ENCODE data around the gene TTYH2.

Gene TTYH2

GRCh38 chr17:74194682-74195081 is 18.7 kb upstream of the TTYH2 start:
- no peak for DNase-seq

DNA sequence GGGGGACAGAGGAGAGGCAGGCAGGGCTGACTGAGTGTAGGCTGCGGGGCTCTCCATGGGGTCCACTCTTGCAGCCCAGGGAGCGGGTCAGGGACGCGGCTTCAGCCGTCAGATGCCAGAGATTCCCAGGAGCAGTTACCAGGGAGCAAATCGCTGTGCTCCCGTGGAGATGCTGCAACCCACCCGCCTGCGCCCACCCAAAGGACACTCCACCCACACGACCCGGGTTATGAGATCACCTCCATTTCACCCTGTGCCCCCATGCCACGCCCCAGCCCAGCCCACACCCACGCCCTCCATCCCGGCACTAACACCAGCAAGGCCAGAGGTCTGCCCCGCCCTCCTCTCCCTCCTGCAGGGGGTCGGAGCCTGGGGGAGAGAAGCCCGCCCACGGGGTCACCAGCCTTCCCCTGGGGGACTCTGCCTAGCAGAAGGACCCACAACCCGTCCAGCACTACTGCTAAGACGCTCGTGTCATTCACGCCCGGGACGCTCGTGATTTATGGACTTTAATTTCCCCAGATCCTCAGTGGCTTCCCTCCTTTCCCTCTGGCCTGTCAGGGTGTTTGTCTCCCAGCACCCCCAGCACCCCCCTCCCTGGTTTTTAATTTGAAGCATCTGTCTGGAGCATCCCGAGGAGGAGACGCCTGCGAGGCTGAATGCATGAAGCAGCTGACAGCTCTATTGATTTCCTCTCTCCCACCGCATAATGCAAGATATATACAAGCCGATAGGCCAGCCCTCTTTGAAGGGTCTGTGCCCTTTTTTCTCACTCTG is 16.6 kb upstream of the TTYH2 start:
- DNase-seq: no peak

DNA sequence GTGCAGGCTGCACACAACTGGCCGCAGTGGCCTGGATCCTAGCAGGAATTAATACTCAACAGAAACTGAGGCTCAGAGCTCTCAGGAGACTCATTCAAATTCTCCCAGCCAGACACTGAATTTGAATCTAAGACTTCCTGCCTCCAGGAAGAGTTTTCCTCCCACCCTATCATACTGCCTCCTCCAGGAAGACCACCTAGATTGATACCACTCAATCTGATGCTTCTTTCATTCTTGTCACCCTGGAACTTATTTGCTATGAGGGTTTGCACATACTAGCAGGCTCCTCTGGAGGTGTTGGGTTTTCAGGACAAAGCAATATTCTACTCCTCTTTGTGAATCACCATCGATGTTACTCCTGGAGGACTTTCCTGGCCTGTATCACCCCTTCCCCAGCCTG is 15.6 kb upstream of the TTYH2 start:
- DNase-seq: no peak

GRCh38 chr17:74198694-74199093 is 14.7 kb upstream of the TTYH2 start:
- DNase-seq: no peak

GRCh38 chr17:74199306-74200092 is 13.9 kb upstream of the TTYH2 start:
- peak; percentile 78 for DNase-seq

GRCh38 chr17:74200112-74200511 is 13.3 kb upstream of the TTYH2 start:
- no peak for DNase-seq

DNA sequence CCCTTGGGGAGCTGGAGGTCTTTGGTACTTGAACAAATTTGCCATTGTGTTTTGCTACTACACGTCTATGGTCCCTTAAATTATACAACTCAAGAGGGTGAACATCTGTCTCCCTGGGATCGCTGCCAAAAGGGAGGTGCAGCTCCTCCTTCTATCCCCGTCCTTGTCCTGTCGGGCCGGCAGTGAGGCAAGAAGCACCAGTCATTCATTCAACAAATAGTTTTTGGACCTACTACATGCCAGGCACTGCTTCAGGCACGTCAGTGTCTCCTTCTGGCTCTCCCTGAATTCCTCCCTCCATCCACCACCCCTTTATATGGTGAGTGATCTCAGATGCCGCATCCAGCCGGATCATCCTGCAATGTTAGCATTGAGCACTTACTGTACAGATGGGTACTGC is 12.1 kb upstream of the TTYH2 start:
- DNase-seq: peak; percentile 77

- no peak for DNase-seq
Measured at GRCh38 chr17:74201948-74202347, 11.4 kb upstream of the TTYH2 start.

- no peak for DNase-seq
Measured at GRCh38 chr17:74202938-74203337, 10.4 kb upstream of the TTYH2 start.

DNA sequence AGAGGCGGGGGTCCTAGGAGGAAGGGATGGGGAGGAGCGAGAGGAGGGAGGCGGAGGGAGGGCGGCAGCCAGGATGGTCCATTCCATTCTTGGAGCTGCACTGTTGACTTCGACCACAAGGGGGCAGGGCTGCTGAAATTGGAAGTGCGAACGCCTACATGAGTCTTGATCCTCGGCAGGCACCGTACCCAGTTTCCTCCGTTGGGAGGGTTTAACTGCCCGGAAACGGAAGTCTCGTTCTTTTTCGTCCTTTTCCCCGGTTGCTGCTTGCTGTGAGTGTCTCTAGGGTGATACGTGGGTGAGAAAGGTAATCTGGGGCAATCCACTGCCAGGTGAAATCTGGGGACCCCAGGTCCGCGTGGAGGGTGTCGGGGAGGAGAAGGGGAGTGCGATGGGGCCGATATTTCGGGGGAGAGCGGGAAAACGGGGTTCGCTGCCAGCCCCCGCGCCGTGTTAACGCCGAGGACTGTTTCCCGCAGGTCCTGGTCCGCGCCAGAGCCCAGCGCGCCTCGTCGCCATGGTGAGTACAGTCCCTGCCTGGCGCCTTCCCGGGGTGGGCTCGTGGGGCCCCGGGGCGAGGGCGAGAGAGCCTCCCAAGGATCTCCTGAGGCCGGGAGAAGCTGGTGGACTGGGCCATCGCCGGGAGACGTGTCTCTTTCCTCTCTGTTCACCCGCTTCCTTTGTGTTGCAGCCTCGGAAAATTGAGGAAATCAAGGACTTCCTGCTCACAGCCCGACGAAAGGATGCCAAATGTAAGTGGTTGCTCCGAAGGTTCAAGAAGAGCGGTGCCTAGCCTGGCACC is 9.7 kb upstream of the TTYH2 start, which contains the start of gene RPL38:
RPL38 (plus strand) TSS at position 240 of the 802 bp plus-strand sequence; CDS start at position 518, 278 bp downstream.
- peak; percentile 99 for DNase-seq

DNA sequence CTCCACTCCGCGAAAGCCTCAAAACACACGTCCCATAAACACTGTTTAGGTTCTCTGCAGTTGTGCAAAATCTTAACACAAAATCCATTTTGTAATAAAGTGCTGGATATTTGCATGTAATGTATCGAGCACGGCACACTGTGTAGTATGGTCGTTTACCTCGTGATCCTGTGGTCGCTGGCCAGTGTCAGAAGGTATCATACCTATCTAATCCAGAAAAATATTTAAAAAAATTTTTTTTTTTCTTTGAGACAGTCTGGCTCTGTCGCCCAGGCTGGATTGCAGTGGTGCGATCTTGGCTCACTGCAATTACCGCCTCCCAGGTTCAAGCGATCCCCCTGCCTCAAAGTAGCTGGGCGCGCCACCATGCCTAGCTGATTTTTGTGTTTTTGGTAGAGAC is 8.9 kb upstream of the TTYH2 start:
- DNase-seq: no peak

DNA sequence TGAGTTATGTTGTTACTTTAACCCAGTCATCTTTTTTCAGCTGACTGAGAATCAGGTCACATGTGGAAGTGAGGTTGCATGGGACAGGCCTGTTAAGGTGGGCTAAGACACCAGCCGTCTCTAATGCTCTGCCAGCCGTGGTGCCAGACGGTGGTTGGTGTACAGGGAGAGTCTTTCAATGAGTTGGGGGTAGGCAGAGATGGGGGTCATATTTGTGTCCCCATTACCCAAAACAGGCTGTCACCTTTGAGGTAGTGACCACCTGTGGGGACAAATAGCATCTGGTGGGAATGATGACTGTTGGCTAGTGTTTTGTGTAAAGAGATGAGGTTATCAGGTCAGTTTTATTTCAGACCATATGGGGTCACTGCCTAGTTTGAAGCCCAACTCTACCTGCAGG is 8.1 kb upstream of the TTYH2 start:
- no peak for DNase-seq

GRCh38 chr17:74206332-74206818 is 7.0 kb upstream of the TTYH2 start:
- DNase-seq: no peak

- DNase-seq: peak; percentile 51
Measured at GRCh38 chr17:74210191-74211140, 2.9 kb upstream of the TTYH2 start.

DNA sequence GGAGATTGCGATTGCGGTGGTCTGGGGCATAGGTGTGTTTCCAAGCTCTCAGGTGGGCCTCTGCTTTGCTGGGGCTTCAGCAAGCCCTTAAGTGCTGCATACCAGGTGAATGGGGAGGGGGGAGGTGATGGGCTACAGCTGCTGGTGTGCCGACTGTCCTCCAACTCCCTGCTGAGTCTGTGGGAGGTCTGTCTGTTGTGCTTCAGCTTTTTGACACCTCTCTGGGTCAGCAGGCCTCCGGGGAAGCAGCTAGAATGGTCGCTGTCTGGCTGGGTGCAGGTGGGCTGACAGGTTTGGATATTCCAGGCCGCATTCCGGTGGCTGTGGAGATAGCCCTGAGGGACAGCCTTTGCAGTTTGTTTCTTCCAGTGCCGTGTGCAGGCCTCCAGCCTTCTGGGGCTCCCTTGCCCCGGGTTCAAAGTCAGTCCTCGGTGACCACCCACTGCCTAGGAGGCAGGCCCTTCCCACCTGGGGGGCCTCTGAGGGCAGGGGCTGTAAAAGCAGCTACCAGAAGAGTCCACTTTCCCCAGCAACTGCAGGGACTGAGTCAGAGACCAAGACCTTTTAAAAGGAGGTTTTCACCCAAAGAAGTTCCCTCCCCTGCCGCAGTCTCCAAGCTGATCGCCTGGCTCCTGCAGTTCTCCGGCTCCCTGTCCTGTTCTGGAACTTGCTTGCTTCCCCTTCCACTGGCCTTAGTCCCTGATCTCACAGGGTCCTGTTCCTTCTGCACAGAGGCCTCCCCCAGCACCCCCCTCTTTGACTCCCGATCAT is 2.0 kb upstream of the TTYH2 start:
- no peak for DNase-seq

DNA sequence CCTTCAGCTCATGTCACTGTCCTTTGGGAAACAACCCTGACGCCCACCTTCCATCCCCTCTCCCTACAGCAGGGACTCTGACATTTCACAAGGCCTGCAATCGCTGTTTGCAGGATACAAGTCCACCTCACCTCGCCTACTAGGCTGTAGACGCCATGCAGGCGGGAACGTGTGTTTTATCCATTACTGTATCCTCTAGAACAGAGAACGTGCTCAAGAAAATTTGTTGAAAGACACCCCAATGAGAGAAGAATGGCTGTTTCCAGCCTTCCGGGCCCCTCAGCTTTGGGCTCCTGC is 1.5 kb upstream of the TTYH2 start:
- no peak for DNase-seq

DNA sequence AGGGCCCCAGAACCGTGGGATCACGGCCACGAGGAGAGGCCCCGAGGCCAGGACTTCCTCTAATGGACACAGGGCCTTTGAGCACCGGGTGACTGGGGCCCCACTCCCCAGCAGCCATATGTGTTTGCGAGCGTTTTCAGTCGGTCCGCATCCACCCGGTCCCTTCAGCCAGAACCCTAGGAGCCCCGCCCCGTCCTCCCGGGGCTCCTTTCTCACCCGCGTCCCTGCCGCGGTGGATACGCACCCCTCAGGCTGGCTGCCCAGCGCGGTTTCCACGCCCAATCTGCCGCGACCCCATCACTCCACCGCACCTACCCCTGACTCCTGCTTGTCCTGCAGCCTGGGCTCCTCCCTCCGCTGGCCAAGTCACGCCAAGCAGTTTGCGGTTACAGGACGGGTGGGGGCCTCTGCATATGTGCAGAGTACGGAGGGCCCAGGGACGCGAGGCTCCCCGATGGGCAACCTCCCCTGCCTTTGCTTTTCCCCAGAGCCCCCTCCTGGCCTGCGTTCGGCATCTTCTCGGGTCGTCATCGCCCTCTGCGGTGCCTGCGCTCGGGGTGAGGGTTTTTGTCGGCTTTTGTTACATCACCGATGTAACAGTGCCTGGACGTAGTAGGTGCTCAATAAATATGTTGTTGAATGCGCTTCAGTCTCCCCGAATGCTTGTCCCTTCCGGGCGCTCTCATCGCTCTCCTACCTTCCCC is 1.0 kb upstream of the TTYH2 start:
- DNase-seq: no peak

DNA sequence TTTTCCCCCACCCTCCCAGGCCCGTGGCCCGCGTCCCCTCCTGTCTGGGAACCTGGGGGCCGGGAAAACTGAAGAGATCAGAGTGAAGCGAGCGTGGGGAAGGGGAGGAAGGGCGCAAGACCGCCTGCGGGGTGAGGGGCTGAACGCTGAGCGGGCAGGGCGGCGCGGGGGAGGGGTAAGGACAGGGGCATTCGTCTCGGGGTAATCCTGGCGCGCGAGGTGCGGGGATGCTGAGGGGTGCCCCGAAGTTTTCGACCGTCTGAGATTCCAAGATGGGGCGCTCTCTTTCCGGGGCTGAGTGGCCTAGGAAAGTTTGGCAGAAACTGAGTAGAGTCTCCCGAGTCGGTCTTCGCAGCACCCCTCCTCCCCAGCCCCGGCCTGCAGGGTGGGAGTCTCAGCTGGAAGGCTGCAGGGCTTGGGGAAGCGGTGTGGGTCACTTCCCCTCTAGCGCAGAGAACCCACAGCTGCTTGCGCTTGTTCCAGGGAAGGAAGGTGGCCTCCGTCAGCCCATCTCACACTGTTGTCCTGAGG is 555 bp downstream of the TTYH2 start:
- no peak for DNase-seq

- no peak for DNase-seq
Measured at GRCh38 chr17:74214484-74215341, 1.3 kb downstream of the TTYH2 start.

DNA sequence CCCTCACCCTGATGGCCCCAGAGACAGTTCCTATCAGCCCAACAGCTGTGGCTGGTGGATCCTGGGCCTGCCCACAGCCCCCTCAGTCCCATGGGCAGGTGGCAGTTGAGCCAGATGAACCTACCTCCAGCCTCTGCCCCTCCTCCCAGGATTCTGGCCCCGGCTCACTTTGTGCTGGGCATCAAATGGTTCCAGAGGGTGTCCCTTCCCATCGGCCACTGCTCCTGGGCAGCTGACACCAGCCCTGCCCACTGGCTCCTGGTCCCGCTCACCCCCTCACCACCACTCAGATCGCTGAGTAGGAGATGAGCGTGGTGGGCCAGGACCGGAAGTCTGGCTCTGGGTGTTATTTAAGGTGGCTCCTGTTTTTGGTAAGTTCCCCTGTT is 2.0 kb downstream of the TTYH2 start:
- DNase-seq: no peak

Data from NCI-H774 (cell line).